GM04503 (cell line): Measurements from ENCODE around the gene U2AF1L4.

Experiments
- DNase-seq: peaks from one replicate; pipeline ENCODE4 v3.0.0-alpha.2; 2012; ENCODE audit warnings: low read depth

U2AF1L4 gene

DNA sequence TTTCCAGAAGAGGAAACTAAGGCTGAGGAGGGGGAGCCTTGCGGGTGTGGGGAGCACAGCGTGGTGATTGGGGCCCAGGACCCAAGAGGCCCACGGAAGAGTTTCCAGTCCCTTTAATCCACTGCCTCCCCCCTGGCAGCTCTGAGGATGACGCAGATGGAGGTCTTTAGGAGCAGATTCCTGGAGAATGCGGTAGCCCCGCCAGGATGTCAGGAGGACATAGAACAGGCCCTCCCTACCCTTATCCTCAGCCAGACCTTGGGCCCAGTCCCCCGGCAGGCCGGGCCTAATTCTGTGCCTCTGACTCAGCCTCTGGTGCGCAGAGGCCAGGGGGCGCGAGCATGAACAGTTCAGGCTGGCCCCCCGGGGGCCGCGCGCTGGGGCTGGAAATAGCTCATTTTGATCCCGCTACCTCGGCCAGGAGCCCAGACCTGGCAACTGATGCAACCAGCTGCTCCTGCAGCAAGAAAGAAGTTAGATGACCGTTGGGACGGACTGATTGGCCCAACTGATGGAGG lies 12.1 kb upstream of the U2AF1L4 start:
- DNase-seq = peak; percentile 64

GRCh38 chr19:35756377-35757230 lies 11.4 kb upstream of the U2AF1L4 start, which contains the start of gene HSPB6:
Gene HSPB6 (minus strand): TSS chr19:35757029. CDS start chr19:35757008, 21 bp downstream.
- DNase-seq = no peak

GRCh38 chr19:35755550-35756376 lies 10.5 kb upstream of the U2AF1L4 start:
- no peak for DNase-seq

DNA sequence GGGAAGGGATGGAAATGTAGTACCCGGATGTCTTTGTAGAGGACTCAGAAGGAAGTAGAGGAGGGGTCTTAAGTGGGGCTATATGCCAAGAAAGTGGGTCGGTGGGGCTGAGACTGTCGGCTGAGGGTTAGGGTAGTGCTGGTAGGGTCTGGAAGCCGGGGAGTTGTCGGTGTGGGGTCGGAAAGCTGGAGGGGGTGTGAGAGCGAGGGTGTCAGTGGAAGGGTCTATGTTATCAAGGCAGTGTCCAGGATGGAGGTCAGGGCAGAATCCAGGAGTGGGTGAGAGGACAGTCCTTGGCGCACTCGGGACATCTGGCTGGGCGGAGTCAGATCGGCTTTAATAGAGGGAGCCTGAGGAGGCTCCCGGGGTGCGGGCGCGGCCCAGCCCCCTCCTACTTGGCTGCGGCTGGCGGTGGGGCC lies 9.9 kb upstream of the U2AF1L4 start:
- no peak for DNase-seq

DNA sequence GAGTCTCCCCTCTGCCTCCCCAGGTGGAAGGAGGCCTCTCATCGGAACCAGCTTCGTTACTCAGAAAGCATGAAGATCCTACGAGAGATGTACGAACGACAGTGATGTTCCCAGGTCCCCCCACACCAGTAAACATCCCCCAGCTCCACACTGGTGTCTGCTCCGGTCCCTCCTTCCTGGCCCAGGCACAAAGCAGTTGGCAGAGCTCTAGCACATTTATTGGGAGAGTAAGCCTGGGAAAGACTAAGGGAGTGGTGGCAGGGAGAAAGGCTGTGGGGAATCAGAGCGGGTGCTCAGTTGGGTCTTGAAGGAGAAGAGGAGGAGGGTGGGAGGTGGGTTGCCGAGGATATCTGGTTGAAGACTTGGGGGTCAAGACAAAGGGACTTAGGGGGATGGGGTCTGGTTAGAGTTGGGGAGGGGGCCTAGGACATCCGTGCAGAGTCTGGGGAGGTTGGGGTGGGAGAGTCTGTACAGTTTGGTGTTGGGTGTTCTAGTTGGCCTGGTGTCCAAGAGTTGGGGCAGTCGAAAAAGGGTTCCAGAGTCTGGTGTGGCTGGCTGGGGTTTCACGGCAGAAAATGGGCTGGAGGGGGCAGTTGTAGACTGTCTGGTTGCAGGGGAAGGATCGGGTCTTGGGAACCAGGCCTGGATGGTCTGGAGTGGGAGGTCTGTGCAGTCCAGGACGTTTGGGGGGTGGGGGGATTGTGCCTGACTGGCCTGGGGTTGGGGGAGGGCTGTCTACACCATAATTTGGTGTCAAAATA lies 9.3 kb upstream of the U2AF1L4 start:
- no peak for DNase-seq

- DNase-seq = no peak
Observed at GRCh38 chr19:35753634-35754369, 8.6 kb upstream of the U2AF1L4 start.

- no peak for DNase-seq
Observed at GRCh38 chr19:35752746-35753350, 7.6 kb upstream of the U2AF1L4 start.

- DNase-seq = no peak
Observed at GRCh38 chr19:35751839-35752745, 6.9 kb upstream of the U2AF1L4 start.

DNA sequence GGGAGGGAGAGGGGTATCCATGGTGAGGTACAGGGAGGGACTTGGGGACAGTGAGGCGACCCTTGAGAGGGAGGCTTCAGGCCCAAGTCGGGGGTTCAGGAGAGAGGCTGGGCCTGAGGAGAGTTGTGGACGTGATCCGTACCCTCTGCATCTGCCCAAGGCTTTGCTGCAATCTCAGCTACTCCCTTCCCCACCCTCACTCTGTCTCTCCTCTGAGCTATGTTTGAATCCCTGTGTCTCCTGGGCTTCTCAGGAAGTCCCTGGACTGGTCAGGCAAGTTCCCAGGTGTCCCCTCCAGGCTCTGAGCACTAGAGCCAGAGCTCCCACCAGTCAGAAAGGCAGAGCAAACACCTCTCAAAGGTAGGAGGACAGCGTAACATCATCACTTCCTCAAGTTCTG lies 4.9 kb upstream of the U2AF1L4 start:
- DNase-seq = no peak

DNA sequence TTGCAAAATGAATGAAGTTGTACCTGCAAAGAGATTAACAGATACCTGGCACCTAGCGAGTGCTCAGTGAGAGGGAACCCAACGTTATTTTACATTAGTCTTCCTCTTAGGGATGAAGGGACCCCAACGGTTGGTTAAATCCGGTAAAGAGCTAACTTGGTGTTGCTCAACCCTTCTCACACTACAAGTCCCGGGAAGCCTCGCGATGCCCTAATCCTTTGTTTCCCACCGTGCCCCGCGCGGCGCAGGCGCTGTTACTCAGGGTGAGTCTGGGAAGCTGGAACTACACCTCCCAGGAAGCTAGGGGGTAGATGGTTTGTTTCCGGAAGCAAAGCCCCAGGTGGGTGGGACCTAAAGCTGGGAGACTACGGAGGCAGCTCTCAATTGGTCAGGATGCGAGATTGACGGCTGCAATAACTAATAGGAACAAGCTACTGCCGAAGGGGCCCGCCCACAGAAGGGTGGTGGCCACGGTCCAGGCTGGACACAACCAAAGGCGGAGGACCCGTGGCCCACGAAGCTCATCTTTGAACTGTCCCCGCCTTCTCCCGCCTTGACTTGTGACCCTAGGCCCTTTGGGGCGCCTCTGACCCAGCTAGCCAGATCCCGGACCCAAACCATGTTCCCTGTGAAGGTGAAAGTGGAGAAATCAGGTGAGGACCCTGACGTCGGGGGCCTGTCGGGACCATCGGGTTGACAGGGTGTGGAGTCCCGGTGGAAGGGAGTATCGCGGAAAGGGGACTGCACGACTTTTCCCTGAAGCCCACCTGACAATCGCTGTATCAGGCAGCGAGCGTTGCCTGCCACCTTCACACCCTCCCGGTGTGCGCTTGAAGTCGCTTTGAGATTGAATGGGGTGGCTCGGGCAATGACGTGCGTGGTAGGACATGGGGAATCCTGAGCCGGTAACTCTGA lies 3.1 kb upstream of the U2AF1L4 start, which contains the start of gene LIN37:
TSS of gene LIN37 (plus strand) at position 471 of the 915 bp plus-strand sequence. CDS start at position 620, 149 bp downstream.
- peak; percentile 97 for DNase-seq

GRCh38 chr19:35746531-35746930 lies 1.3 kb upstream of the U2AF1L4 start:
- no peak for DNase-seq

GRCh38 chr19:35746087-35746462 lies 857 bp upstream of the U2AF1L4 start:
- DNase-seq = no peak

DNA sequence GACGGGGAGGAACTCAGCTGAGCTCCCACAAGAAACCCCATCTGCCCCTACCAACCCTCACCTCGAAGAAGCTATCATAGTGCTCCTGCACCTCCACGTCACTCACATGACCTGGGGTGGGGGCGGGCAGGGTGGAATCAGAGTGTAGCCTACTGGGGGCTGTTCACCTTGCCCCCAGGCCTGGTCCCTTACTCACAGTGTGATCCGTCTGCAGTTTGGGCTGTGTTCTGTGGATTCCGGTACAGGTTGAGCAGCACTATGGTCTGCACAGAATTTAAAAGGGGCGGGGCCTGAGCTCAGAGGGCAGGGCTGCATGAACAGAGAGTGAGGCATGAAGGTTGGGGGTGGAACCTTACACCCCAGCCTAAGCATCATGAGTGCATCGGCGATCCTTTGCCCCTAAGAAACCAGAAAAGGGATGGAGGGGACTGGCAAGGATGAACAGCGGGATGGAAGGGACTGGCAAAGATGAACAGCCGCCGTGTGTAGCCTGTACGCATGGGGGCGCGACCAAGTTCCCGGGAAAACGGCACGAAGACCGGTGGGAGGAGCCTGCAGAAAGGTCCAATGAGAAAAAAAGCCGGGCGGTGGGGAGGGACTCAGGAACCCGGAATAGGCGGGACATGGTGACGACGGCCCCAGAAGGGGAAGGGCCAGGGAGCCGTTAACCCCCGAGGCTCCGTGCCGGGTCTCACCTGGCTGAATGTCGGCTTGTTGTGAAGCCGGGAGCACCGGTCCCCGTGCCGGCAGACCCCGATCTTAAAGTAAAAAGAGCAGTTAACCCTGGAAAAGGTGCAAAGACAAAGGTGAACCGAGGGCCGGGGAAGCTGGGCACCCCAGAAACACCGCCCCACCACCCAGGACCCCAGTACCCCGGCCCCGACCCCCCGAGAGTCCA lies 539 bp downstream of the U2AF1L4 start:
- peak; percentile 73 for DNase-seq

DNA sequence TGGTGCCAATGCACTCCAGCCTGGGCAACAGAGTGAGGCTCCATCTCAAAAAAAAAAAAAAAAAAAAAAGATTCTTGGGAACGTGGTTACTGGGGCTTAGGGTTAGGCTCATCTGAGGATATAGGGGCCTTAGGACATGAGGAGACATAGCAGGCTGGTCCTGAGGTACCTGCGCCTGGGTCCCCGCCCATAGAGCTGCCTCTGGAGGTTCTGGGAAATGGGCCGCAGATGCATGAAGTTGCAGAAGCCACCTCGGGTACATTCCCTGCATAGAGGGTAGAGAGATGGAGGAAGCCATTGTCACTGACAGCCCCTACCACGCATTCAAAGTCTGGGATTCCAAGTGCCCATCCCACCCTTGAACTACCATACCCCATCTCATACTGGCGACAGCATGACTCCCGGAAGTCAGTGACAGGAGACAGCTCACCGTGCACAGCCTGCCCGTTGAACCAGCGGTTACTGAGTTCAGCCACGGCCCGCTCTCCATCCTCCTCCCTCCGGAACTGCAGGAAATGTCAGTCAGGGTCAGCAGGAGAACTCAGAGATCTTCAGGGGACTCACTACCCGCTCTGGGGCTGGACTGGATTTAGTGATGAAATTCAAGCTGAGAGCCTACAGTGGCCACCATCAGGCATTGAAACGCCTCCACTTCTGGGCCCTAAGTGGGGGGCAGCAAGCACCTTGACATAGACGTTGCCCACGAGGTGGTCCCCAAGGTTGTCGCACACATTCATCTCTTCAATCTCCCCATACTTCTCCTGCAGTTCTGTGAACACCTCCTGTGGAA lies 1.4 kb downstream of the U2AF1L4 start:
- DNase-seq = no peak

- no peak for DNase-seq
Observed at GRCh38 chr19:35742121-35742724, 3.0 kb downstream of the U2AF1L4 start, which contains the start of gene IGFLR1. Gene IGFLR1 (minus strand): TSS chr19:35742452. CDS start chr19:35741180, 1,272 bp downstream.

DNA sequence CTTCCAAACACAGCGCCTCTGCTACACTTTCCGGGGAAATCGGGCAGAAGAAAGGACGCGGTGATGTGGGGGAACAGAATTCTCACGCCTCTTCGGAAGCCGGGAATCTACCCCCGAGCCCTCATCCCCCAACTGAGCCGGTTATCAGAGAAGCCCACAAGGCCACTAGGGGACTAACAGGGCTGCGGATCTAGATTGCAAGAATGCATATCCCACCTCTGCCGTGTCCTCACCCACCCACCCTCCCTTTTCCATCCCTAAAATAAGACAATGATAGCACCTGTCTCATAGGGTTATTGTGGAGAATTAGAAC lies 4.1 kb downstream of the U2AF1L4 start:
- DNase-seq = no peak
